Measurements from ENCODE around the gene CHRM5. TPM values are rescaled to one million over a fixed set of nuclear protein-coding genes. Genes with fewer than 3 reads are reported as not detected.

Gene CHRM5
- total and polyA plus RNA-seq, 2 of the 8 experiments (the other 6 are each of a cell fraction or from before 2014, with no cell fraction given) = not detected

- TF ChIP-seq BCL11A (IDR thresholded peaks at IDR 0.05; ENCODE audit: low read depth in 2 of 2, low read length in 2 of 2) = no peak
- TF ChIP-seq YY1 (IDR thresholded peaks at IDR 0.05; ENCODE audit: low read depth, low read length) = no peak
- TF ChIP-seq ASH2L (IDR thresholded peaks at IDR 0.05; ENCODE audit: low read length) = no peak
- no peak for TF ChIP-seq CHD2 (IDR thresholded peaks at IDR 0.05; ENCODE audit: low read length)
- no peak for TF ChIP-seq SAP30 (IDR thresholded peaks at IDR 0.05; ENCODE audit: insufficient read depth, insufficient replicate concordance, low read length)
- TF ChIP-seq FOSL1 (IDR thresholded peaks at IDR 0.05; ENCODE audit: insufficient read depth, low read depth, low read length) = no peak
- TF ChIP-seq KDM1A (IDR thresholded peaks at IDR 0.05; ENCODE audit: borderline replicate concordance, low read length) = no peak
- no peak for TF ChIP-seq GABPA (IDR thresholded peaks at IDR 0.05; ENCODE audit: borderline replicate concordance, insufficient read depth, low read length)
- TF ChIP-seq CREB1 (IDR thresholded peaks at IDR 0.05) = no peak
- no peak for TF ChIP-seq MAFK (IDR thresholded peaks at IDR 0.05; ENCODE audit: low read depth, low read length)
These were observed 79.8 kb downstream of the CHRM5 start (continued) for GRCh38 chr15:34047893-34048775.
